Activated naive CD4-positive, alpha-beta T cell treated with anti-CD3 and anti-CD28 coated beads, Interleukin-2, amount 10 ng/mL, durations not matched to agents 7 days and 5 days (primary cell): Measurements from ENCODE around the gene DLG4.

Source experiments
- CTCF ChIA-PET: fragments of 350-600 bp; sonication (Branson Sonifier 250); formaldehyde crosslinking; loops from one replicate; lab custom pipeline; 2021; ENCODE audit warnings: antibody characterized with exemption; lab: Charles Lee
- DNase-seq: peaks from one replicate; pipeline ENCODE4 v3.0.0-alpha.2; 2020
- H3K27ac Mint-ChIP-seq: one replicate; pipeline ENCODE4 v1.8.0; 2021; ENCODE audit warnings: mild to moderate bottlenecking, moderate library complexity, mixed read lengths
- H3K27me3 Mint-ChIP-seq: one replicate; pipeline ENCODE4 v1.8.0; 2021; ENCODE audit warnings: mild to moderate bottlenecking, mixed read lengths
- H3K36me3 Mint-ChIP-seq: one replicate; pipeline ENCODE4 v1.8.0; 2021; ENCODE audit warnings: mixed read lengths
- H3K4me1 Mint-ChIP-seq: one replicate; pipeline ENCODE4 v1.8.0; 2021; ENCODE audit warnings: mixed read lengths
- H3K4me3 Mint-ChIP-seq: one replicate; pipeline ENCODE4 v1.8.0; 2021; ENCODE audit warnings: mild to moderate bottlenecking, moderate library complexity, mixed read lengths
- H3K9me3 Mint-ChIP-seq: one replicate; pipeline ENCODE4 v1.8.0; 2021; ENCODE audit warnings: mixed read lengths

DLG4 gene

GRCh38 chr17:7241783-7242716 is 22.4 kb upstream of the DLG4 start, which contains the start of gene GABARAP:
Gene GABARAP (minus strand): TSS chr17:7242449. CDS start chr17:7242330, 119 bp downstream.
- peaks cover 60% of the 10 kb centered on the region for H3K36me3 Mint-ChIP-seq
- DNase-seq: peak; percentile 93
- H3K27ac Mint-ChIP-seq: peak within 1 kb of the TSS; percentile 98
- H3K4me3 Mint-ChIP-seq: peak within 1 kb of the TSS; percentile 94
- peaks cover 44% of the 10 kb centered on the region for H3K4me1 Mint-ChIP-seq
- no peaks in the 10 kb centered on the region for H3K9me3 Mint-ChIP-seq
- CTCF ChIA-PET: interaction anchor here (0.8 to 3.5 kb wide), 2 partner anchors 22 to 55 kb away, joined by 4 to 17 read pairs; partner anchors contain the start of genes ACADVL and DLG4
- no peaks in the 10 kb centered on the region for H3K27me3 Mint-ChIP-seq

DNA sequence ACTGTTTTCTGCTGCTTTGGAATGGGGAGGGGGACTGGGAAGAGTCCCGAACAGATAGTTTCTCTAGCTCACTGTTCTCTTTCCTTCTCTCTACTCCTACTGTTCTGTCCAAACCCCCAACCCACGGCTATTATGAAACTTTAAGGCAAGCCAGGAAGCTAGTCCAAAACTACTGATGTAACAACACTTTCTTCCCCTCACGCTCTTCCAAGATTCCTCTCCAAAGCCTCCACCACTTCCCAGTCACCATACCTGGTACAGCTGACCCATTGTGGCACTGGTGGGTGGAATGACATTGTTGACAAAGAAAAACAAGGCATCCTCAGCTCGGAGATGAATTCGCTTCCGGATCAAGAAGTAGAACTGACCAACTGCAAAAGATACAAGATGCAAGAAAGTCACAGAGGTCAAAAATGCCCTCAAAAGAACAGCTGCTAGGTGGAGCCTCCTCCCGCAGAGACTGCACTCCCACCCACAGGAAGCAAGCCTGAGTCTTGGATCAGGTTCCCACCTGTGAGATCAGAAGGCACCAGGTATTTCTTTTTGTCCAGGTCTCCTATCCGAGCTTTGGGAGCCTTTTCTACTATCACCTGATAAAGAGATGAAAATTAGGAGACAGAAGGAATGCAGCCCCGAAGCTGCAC is 21.6 kb upstream of the DLG4 start:
- H3K36me3 Mint-ChIP-seq: peaks cover 61% of the 10 kb centered on the region

DNA sequence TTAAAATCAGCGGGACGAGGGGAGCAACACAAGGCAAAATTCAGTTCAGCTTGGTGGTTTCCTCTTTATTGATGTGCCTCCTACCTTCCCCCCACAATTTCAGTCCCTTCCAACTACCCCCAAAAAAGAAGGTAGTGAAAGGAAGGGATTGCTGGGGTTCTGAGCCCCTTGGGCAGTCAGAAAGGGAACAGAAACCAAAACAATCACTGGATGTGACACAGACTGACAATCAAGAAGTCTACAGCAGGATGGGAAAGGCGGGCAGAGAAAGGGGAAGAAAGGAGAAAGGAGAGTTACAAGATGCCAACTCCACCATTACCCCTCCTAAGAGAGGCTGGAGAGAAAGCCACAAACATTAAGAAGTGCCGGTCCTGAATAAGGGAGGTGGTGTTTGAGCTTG is 20.7 kb upstream of the DLG4 start:
- H3K9me3 Mint-ChIP-seq: no peaks in the 10 kb centered on the region
- no peaks in the 10 kb centered on the region for H3K27me3 Mint-ChIP-seq
- peak overlapping the region; percentile 94 for H3K4me3 Mint-ChIP-seq
- CTCF ChIA-PET: interaction anchor here (3.5 kb wide), 1 partner anchor 20 kb away, joined by 17 read pairs; the partner anchor contains the start of genes ACADVL and DLG4
- peaks cover 64% of the 10 kb centered on the region for H3K36me3 Mint-ChIP-seq
- peaks cover 56% of the 10 kb centered on the region for H3K4me1 Mint-ChIP-seq
- no peak for DNase-seq
- H3K27ac Mint-ChIP-seq: peak overlapping the region; percentile 98

More for the DNA sequence above, 21.6 kb upstream of the DLG4 start:
- no peak for DNase-seq
- peaks cover 48% of the 10 kb centered on the region for H3K4me1 Mint-ChIP-seq
- no peaks in the 10 kb centered on the region for H3K9me3 Mint-ChIP-seq
- H3K27ac Mint-ChIP-seq: peak overlapping the region; percentile 98
- H3K4me3 Mint-ChIP-seq: peak overlapping the region; percentile 94
- H3K27me3 Mint-ChIP-seq: no peaks in the 10 kb centered on the region
- CTCF ChIA-PET: interaction anchor here (3.5 kb wide), 1 partner anchor 21 kb away, joined by 17 read pairs; the partner anchor contains the start of genes ACADVL and DLG4

DNA sequence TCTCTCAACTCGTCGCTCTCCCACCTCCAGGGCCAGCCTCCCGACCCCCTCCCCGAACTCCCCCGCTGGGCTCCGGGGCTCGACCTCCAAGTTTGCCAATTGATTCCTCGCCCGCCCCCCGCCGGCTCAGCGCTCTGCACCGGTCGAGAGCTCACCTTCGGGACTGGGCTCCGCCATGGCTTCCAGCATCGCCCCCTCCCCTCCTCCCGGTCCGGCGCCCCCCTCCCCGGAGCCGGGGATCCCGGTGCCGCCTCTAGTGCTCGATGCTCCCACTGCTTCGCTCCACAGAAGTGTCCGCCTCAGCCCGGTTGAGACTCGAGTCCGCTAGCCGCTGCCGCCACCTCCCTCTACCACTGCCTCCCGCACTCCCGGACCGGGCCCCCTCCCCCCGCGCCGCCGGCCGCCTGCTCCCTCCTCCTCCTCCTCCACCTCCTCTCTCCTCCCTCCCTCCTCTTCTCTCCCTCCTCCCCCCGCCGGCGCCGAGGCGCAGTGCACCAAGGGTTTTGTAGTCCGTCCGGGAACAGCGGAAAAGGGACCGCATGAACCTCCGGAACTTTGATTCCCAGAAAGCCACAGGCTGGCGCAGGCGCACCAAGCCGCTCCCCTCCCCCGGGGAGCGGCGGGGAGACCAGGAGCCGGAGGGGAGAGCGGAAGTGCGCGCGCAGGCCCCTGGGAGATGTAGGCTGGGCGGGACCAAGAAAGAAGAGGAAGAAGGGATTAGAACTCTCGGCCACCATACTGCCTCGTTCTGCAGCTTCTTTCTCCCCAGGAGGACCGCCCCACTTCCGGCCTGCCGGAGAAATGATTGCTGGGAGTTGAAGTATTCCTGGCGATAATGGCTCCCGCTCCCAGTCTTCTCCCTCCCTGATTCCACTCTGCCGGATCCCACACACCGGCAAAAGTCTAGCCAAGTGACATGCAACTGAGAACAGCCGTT is 19.7 kb upstream of the DLG4 start, which contains the start of gene PHF23:
TSS of gene PHF23 (minus strand) at position 367 of the 937 bp plus-strand sequence. CDS start at position 189, 178 bp downstream.
- H3K4me3 Mint-ChIP-seq: peak within 1 kb of the TSS; percentile 94
- H3K9me3 Mint-ChIP-seq: no peaks in the 10 kb centered on the region
- H3K4me1 Mint-ChIP-seq: peaks cover 66% of the 10 kb centered on the region
- peaks cover 67% of the 10 kb centered on the region for H3K36me3 Mint-ChIP-seq
- CTCF ChIA-PET: interaction anchor here (1.5 to 3.5 kb wide), 3 partner anchors 19 to 57 kb away, joined by 3 to 17 read pairs (median 10); partner anchors contain the start of genes ACADVL and DLG4
- H3K27ac Mint-ChIP-seq: peak within 1 kb of the TSS; percentile 98
- H3K27me3 Mint-ChIP-seq: no peaks in the 10 kb centered on the region
- DNase-seq: peak; percentile 98

DNA sequence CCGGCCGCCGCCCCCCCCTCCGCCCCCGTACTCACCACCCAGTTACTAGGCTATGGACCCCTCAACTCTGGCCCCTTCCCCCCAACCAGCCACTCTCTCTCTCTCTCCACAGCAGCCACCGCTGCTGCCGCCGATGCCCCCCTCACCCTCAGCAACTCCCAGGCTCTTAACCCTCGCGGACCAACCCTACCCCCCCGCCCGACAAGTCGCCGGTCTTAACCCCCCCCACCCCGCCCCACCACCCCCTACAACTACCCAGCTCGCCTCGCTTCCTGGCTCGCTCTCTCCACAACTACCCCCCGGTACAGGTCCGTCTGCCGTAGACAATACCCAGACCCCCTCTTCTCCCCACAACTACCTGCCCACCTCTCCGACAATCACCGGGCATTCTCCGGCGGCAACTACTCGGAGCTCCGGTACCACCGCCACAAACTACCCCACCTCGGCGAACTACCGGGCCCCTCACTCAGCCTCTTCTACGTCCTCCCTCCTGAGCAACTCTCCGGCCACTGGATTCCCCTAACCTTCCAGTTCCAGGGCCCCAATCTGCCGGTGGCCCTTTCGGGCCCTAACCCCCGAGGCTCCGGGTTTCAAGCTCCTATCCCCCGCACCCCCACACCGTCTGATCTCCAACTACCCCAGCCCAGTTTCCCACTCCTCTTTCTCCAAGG is 18.9 kb upstream of the DLG4 start:
- H3K4me1 Mint-ChIP-seq: peaks cover 70% of the 10 kb centered on the region
- CTCF ChIA-PET: interaction anchor here (1.5 to 2.3 kb wide), 2 partner anchors 18 to 57 kb away, joined by 3 to 10 read pairs; partner anchors contain the start of gene ACADVL
- DNase-seq: no peak
- H3K27ac Mint-ChIP-seq: peak overlapping the region; percentile 98
- peak overlapping the region; percentile 94 for H3K4me3 Mint-ChIP-seq
- no peaks in the 10 kb centered on the region for H3K9me3 Mint-ChIP-seq
- no peaks in the 10 kb centered on the region for H3K27me3 Mint-ChIP-seq
- peaks cover 66% of the 10 kb centered on the region for H3K36me3 Mint-ChIP-seq

GRCh38 chr17:7237761-7238419 is 18.3 kb upstream of the DLG4 start:
- peaks cover 64% of the 10 kb centered on the region for H3K36me3 Mint-ChIP-seq
- DNase-seq: peak; percentile 86
- CTCF ChIA-PET: interaction anchor here (1.5 to 2.3 kb wide), 2 partner anchors 17 to 58 kb away, joined by 3 to 10 read pairs; partner anchors contain the start of gene ACADVL
- peak overlapping the region; percentile 98 for H3K27ac Mint-ChIP-seq
- no peaks in the 10 kb centered on the region for H3K27me3 Mint-ChIP-seq
- peak overlapping the region; percentile 94 for H3K4me3 Mint-ChIP-seq
- H3K9me3 Mint-ChIP-seq: no peaks in the 10 kb centered on the region
- H3K4me1 Mint-ChIP-seq: peaks cover 71% of the 10 kb centered on the region

DNA sequence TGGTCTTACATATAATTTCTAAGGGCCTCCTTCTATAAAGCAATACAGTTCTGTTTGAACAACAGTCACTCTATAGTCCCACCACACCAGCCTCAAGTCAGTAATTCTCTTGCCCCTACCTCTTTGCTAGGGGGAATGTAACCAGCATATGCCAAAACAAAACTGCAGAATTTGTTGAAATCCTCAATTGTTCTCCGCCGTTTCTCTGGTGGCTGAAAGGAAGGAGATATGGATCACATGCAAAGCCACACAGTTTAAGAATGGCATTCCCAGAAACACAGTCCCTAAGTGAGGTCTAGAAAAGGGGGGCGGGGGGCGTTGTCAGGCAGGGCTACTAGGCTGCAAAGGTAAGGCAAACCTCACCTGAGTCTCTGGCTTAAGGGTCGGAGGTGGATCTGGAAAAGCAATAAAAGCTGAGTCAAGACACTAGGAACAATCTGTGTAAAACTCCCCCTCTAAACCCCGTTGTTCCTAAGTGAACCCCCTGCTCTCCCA is 17.7 kb upstream of the DLG4 start:
- peak overlapping the region; percentile 94 for H3K4me3 Mint-ChIP-seq
- peaks cover 73% of the 10 kb centered on the region for H3K4me1 Mint-ChIP-seq
- no peaks in the 10 kb centered on the region for H3K9me3 Mint-ChIP-seq
- peak overlapping the region; percentile 98 for H3K27ac Mint-ChIP-seq
- H3K27me3 Mint-ChIP-seq: no peaks in the 10 kb centered on the region
- no peak for DNase-seq
- CTCF ChIA-PET: interaction anchor here (2.3 kb wide), 1 partner anchor 16 kb away, joined by 10 read pairs; the partner anchor contains the start of gene ACADVL
- H3K36me3 Mint-ChIP-seq: peaks cover 62% of the 10 kb centered on the region

DNA sequence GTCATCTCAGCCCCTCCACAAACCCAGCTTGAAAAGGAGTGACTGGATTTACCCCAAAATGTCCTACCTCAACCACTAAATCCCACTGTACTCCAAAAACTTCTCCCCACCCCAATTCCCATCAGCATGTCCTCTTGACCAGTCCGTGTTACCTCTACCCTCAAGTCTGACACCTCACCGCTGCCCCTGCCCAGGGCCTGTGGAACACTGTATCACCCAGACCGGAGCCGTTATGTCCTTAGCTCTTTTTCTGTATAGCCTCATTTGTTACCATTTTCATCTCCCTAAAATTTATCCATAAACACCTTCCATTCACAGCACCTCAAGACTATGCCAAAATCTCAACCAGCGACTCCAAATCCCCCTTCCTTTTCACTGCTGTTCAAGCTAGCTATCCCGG is 17.2 kb upstream of the DLG4 start:
- Mint-ChIP-seq H3K36me3 (peaks cover 62% of the 10 kb centered on the region), H3K27me3 (no peaks in the 10 kb centered on the region), H3K9me3 (no peaks in the 10 kb centered on the region), H3K27ac (peak overlapping the region; percentile 98), H3K4me1 (peaks cover 73% of the 10 kb centered on the region), H3K4me3 (peak overlapping the region; percentile 94)
- no peak for DNase-seq
- CTCF ChIA-PET: interaction anchor here (1.1 to 2.3 kb wide), 2 partner anchors 16 kb away, joined by 3 to 10 read pairs; partner anchors contain the start of gene ACADVL

DNA sequence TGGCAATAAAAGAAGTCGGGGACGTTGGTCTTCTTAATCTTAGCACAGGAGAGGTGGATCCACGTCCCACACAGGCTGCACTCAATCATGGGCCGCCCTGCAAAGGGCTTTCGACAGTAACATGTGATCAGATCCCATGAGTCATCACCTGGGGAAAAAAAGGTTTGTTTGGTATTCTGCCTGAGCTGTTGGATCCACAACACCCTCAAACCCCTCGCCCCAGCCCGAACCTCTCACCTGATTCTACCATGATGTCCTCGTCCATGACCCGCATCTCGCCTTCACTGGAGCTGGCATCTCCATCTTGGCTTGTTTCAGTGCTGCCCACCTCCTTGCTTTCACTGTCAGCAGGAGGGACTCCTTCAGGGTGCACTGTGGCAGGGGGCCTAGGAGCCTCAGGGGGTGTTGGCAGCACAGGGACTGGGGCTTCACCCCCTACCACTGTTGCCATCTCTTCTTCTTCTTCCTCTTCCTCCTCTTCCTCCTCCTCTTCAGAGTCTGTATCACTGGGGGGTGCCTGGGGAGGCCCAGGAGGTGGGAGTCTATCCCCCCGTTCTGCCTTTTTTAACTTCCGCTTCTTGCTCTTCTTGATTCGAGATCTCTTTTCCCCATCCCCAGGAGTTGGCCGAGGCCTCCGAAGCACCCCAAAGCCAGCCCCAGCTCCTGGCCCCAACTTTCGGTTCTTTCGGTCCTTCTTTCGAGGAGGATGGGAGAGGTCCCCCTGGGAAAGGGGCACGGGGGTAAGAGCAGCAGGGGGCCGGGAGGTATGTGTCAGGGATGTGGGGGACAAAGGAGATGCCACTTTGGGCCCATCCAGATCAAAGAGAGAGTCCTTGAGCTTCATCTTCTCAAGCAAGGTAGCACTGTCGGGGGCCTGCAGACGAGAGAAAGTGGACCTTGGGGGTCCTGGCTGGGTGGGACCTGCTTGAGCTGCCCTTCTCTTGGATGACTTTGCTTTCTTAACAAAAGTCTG is 16.3 kb upstream of the DLG4 start:
- CTCF ChIA-PET: interaction anchor here (0.8 to 1.1 kb wide), 3 partner anchors 15 to 60 kb away, joined by 3 read pairs; no protein-coding TSS in a partner anchor
- peak overlapping the region; percentile 88 for H3K27ac Mint-ChIP-seq
- no peaks in the 10 kb centered on the region for H3K9me3 Mint-ChIP-seq
- H3K4me1 Mint-ChIP-seq: peaks cover 65% of the 10 kb centered on the region
- DNase-seq: no peak
- peak overlapping the region; percentile 98 for H3K4me3 Mint-ChIP-seq
- H3K27me3 Mint-ChIP-seq: no peaks in the 10 kb centered on the region
- peaks cover 54% of the 10 kb centered on the region for H3K36me3 Mint-ChIP-seq

DNA sequence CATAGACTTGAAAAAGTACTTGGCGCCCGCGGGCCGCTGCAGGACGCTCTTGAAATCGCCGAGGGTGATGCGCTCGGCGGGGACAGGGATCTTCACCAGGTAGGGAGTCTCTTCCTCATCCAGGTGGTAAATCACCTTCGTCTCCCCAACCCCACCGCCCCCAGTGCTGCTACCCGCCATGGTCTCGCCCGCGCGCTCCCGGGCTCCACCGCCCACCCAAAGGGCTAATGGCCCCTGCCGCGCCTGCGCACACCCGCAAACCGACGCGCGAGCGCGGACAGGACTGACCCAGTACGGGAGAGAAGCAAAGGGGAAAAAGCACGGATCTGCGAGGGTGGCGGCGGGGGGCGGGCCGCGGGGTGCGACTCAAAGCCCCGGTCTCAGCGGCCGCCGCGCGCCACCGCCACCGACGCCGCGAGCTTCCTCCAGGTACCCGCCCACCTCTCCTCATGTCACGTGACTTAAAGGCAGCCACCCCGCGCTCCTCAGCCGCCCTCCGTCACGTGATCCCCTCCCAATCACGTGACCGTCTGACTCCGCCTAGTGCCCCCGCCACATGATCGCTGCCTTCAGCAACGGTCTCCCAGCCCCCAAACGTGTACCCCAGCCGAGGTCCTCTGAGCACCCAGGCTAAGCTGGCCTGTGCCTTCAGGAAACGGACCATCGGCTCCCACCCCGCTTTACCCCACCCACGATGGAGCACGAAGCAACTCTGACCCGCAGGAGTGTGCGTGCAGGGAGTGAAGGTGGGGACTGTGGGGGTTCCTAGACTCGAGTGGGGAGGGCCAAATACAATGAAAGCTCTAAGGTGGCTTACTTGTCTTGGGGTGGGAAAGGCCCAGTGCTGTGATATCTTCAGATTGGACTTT is 14.7 kb upstream of the DLG4 start, which contains the start of gene DVL2:
TSS of gene DVL2 (minus strand) at position 435 of the 869 bp plus-strand sequence. CDS start at position 180, 255 bp downstream.
- Mint-ChIP-seq H3K4me3 (peak within 1 kb of the TSS; percentile 98), H3K36me3 (peaks cover 56% of the 10 kb centered on the region), H3K4me1 (peaks cover 51% of the 10 kb centered on the region), H3K27ac (peak within 1 kb of the TSS; percentile 88), H3K27me3 (no peaks in the 10 kb centered on the region), H3K9me3 (no peaks in the 10 kb centered on the region)
- DNase-seq: peak; percentile 96
- CTCF ChIA-PET: interaction anchor here (1.0 to 1.1 kb wide), 2 partner anchors 20 to 62 kb away, joined by 3 to 4 read pairs; no protein-coding TSS in a partner anchor
